Vagina (tissue), 2 donors: ENCODE data around the gene S100A13.

Source experiments
- POLR2A ChIP-seq, 2 donors: fragments of 450-650 bp; IDR thresholded peaks; one replicate each; pipeline ENCODE4 v1.6.1; 2017; ENCODE audit warnings: antibody characterized with exemption in 2 of 2, mild to moderate bottlenecking in 2 of 2, moderate library complexity in 2 of 2
- TF ChIP-seq, protein P1 (sequence below), 3 experiments: fragments of 450-650 bp in 2 of 3; fragments of 200-600 bp in 1 of 3; sonication (generic) in 1 of 3; IDR thresholded peaks; one replicate each; pipeline ENCODE4 v1.5.1; 2017 to 2019; ENCODE audit warnings: antibody characterized with exemption in 3 of 3, mild to moderate bottlenecking in 2 of 3, moderate library complexity in 2 of 3

DNA sequence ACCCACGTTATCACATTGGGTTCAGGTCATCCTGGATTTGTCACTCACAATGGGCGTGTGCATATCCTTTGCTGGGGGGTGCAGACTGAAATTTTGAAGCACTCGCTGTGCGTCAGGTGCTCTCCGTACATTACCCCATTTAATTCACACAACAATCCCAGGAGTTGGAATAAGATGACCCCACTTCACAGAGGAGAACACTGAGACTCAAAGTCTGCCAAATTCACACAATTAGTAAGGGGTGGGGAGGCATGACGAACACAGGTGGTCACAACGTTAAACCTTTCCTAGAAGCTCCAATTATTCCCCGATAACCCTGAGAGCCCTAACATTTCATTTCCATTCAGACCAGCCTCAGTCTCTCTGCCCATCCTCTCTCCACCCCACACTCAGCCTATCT is 57.8 kb downstream of the S100A13 start:
- TF ChIP-seq, protein P1, sequence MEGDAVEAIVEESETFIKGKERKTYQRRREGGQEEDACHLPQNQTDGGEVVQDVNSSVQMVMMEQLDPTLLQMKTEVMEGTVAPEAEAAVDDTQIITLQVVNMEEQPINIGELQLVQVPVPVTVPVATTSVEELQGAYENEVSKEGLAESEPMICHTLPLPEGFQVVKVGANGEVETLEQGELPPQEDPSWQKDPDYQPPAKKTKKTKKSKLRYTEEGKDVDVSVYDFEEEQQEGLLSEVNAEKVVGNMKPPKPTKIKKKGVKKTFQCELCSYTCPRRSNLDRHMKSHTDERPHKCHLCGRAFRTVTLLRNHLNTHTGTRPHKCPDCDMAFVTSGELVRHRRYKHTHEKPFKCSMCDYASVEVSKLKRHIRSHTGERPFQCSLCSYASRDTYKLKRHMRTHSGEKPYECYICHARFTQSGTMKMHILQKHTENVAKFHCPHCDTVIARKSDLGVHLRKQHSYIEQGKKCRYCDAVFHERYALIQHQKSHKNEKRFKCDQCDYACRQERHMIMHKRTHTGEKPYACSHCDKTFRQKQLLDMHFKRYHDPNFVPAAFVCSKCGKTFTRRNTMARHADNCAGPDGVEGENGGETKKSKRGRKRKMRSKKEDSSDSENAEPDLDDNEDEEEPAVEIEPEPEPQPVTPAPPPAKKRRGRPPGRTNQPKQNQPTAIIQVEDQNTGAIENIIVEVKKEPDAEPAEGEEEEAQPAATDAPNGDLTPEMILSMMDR (IDR thresholded peaks at IDR 0.05) = no peak
- TF ChIP-seq POLR2A (IDR thresholded peaks at IDR 0.05) = no peak
